Colonic mucosa (tissue), 4 donors: Measurements from ENCODE around the gene TTC29. TPM values are rescaled to one million over a fixed set of nuclear protein-coding genes. Genes with fewer than 3 reads are reported as not detected.

ENCODE experiments used
- DNase-seq: peaks from one replicate; pipeline ENCODE4 v3.0.0-alpha.2; 2020
- H3K27ac ChIP-seq: fragments of 200-600 bp; one replicate; pipeline ENCODE4 v1.8.0; 2021
- H3K27me3 ChIP-seq: fragments of 200-600 bp; one replicate; pipeline ENCODE4 v1.8.0; 2021
- H3K36me3 ChIP-seq: fragments of 200-600 bp; one replicate; pipeline ENCODE4 v1.8.0; 2021
- H3K4me1 ChIP-seq: fragments of 200-600 bp; one replicate; pipeline ENCODE4 v1.8.0; 2021; ENCODE audit warnings: mild to moderate bottlenecking
- H3K4me3 ChIP-seq: fragments of 200-600 bp; one replicate; pipeline ENCODE4 v1.8.0; 2021
- H3K9ac ChIP-seq, 2 donors: one replicate each; pipeline ENCODE4 v1.7.0; 2013; ENCODE audit warnings: control low read depth in 2 of 2, low read depth in 2 of 2, low read length in 2 of 2
- H3K9me3 ChIP-seq: fragments of 200-600 bp; one replicate; pipeline ENCODE4 v1.8.0; 2021
- CTCF ChIP-seq: fragments of 200-600 bp; IDR thresholded peaks from one replicate; pipeline ENCODE4 v1.8.0; 2022; ENCODE audit warnings: antibody characterized with exemption, mild to moderate bottlenecking
- intact Hi-C: fragments of 100-400 bp; cut with DNase I; formaldehyde crosslinking; loops from one replicate; pipeline ENCODE4 v1.14.1; 2022
- total RNA-seq, 2 donors: library from RNA; stranded (reverse); fragmentation: NEBNext Ultra II Directional in 1 of 2; extraction: Animal tissue kit (Norgen Biotek cat#: 25700) in 1 of 2; gene quantifications; one replicate each; pipeline ENCODE4 v1.2.1, GENCODE V29; 2021
- donor health status: healthy.
- donor health status: DM: no; HTN: no; CAD: no.
- donor health status: DM: no; HTN: no; CAD: no.

Gene TTC29
- total RNA-seq, 2 donors from 2014 or later = not detected

GRCh38 chr4:146790515-146790914, 155.1 kb downstream of the TTC29 start:
- TF ChIP-seq CTCF = no peak
- Histone ChIP-seq H3K4me3 (no peak overlapping the region), H3K4me1 (no peaks in the 10 kb centered on the region), H3K27ac (no peak overlapping the region), H3K36me3 (no peaks in the 10 kb centered on the region), H3K9ac (no peak overlapping the region), H3K27me3 (no peaks in the 10 kb centered on the region), H3K9me3 (no peaks in the 10 kb centered on the region)
- intact Hi-C loops = no loop called here
- no peak for DNase-seq

- H3K27ac ChIP-seq = no peak overlapping the region
- H3K4me3 ChIP-seq = no peak overlapping the region
- H3K36me3 ChIP-seq = no peaks in the 10 kb centered on the region
- H3K9me3 ChIP-seq = no peaks in the 10 kb centered on the region
- no peak overlapping the region for H3K9ac ChIP-seq
- H3K4me1 ChIP-seq = no peaks in the 10 kb centered on the region
- intact Hi-C loops = no loop called here
- no peaks in the 10 kb centered on the region for H3K27me3 ChIP-seq
- no peak for TF ChIP-seq CTCF
- no peak for DNase-seq
Observed at GRCh38 chr4:146787731-146788130, 157.9 kb downstream of the TTC29 start.

GRCh38 chr4:146776691-146777090, 169.0 kb downstream of the TTC29 start:
- H3K9me3 ChIP-seq = no peaks in the 10 kb centered on the region
- H3K36me3 ChIP-seq = no peaks in the 10 kb centered on the region
- DNase-seq = no peak
- no peak for TF ChIP-seq CTCF
- no peaks in the 10 kb centered on the region for H3K27me3 ChIP-seq
- H3K27ac ChIP-seq = no peak overlapping the region
- no peaks in the 10 kb centered on the region for H3K4me1 ChIP-seq
- intact Hi-C loops = no loop called here
- H3K4me3 ChIP-seq = no peak overlapping the region
- H3K9ac ChIP-seq = no peak overlapping the region

- intact Hi-C loops = no loop called here
- no peaks in the 10 kb centered on the region for H3K36me3 ChIP-seq
- H3K4me1 ChIP-seq = no peaks in the 10 kb centered on the region
- DNase-seq = no peak
- no peak for TF ChIP-seq CTCF
- H3K27me3 ChIP-seq = no peaks in the 10 kb centered on the region
- H3K27ac ChIP-seq = no peak overlapping the region
- no peak overlapping the region for H3K9ac ChIP-seq
- no peak overlapping the region for H3K4me3 ChIP-seq
- no peaks in the 10 kb centered on the region for H3K9me3 ChIP-seq
Observed at GRCh38 chr4:146763560-146763959, 182.1 kb downstream of the TTC29 start.

GRCh38 chr4:146762016-146762415, 183.6 kb downstream of the TTC29 start:
- Histone ChIP-seq H3K9me3 (no peaks in the 10 kb centered on the region), H3K9ac (no peak overlapping the region), H3K4me3 (no peak overlapping the region), H3K36me3 (no peaks in the 10 kb centered on the region), H3K4me1 (no peaks in the 10 kb centered on the region), H3K27ac (no peak overlapping the region), H3K27me3 (no peaks in the 10 kb centered on the region)
- DNase-seq = no peak
- no peak for TF ChIP-seq CTCF
- intact Hi-C loops = no loop called here

GRCh38 chr4:146742416-146742815, 203.2 kb downstream of the TTC29 start:
- no peak for DNase-seq
- intact Hi-C loops = no loop called here
- no peak for TF ChIP-seq CTCF
- H3K4me3 ChIP-seq = no peak overlapping the region
- no peak overlapping the region for H3K9ac ChIP-seq
- no peaks in the 10 kb centered on the region for H3K27me3 ChIP-seq
- no peak overlapping the region for H3K27ac ChIP-seq
- H3K4me1 ChIP-seq = no peaks in the 10 kb centered on the region
- H3K9me3 ChIP-seq = no peaks in the 10 kb centered on the region
- no peaks in the 10 kb centered on the region for H3K36me3 ChIP-seq
